DOHH2 (cell line): ENCODE measurements around the gene KIF16B.

Experiments
- CTCF ChIP-seq: fragments of 200-600 bp; sonication (generic); IDR thresholded peaks from one replicate; pipeline ENCODE4 v1.5.1; 2014; ENCODE audit warnings: antibody characterized with exemption, mild to moderate bottlenecking, low read depth, low read length; ENCODE audit not compliant: poor library complexity, severe bottlenecking
- EZH2phosphoT487 ChIP-seq: fragments of 200-600 bp; sonication (generic); IDR thresholded peaks from 2 replicates; pipeline ENCODE4 v1.6.1; 2017; ENCODE audit warnings: borderline replicate concordance, mild to moderate bottlenecking, antibody characterized with exemption, low read length, moderate library complexity, mixed read lengths

GRCh38 chr20:16284385-16285100 is 288.7 kb downstream of the KIF16B start:
- TF ChIP-seq CTCF (no peak), EZH2phosphoT487 (no peak)
